ENCODE data around the gene EME1.

Gene EME1

DNA sequence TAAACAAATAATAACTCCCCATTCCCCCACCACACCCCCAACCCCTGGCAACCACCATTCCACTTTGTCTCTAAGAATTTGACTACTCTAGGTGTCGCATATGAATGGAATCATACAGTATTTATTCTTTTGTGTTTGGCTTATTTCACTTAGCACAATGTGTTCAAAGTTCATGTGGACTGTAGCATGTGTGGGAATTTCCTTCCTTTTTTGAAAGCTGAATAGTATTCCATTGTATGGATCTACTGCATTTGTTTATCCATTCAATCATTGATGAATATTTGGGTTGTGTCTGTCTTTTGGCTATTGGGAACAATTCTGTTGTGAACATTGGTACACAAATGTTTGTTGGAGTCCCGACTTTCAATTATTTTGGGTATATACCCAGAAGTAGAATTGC, 49.7 kb downstream of the EME1 start:
- Mint-ChIP-seq H3K4me3 (no peak overlapping the region), H3K36me3 (ENCODE audit: low read depth) (no peaks in the 10 kb centered on the region), H3K9me3 (peaks cover 12% of the 10 kb centered on the region), H3K4me1 (peaks cover 39% of the 10 kb centered on the region), H3K27me3 (ENCODE audit: low read depth) (no peaks in the 10 kb centered on the region), H3K27ac (no peak overlapping the region)
- TF ChIP-seq, protein P1, sequence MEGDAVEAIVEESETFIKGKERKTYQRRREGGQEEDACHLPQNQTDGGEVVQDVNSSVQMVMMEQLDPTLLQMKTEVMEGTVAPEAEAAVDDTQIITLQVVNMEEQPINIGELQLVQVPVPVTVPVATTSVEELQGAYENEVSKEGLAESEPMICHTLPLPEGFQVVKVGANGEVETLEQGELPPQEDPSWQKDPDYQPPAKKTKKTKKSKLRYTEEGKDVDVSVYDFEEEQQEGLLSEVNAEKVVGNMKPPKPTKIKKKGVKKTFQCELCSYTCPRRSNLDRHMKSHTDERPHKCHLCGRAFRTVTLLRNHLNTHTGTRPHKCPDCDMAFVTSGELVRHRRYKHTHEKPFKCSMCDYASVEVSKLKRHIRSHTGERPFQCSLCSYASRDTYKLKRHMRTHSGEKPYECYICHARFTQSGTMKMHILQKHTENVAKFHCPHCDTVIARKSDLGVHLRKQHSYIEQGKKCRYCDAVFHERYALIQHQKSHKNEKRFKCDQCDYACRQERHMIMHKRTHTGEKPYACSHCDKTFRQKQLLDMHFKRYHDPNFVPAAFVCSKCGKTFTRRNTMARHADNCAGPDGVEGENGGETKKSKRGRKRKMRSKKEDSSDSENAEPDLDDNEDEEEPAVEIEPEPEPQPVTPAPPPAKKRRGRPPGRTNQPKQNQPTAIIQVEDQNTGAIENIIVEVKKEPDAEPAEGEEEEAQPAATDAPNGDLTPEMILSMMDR (IDR thresholded peaks at IDR 0.05; ENCODE audit: unreplicated experiment in 3 of 3), result no peak

DNA sequence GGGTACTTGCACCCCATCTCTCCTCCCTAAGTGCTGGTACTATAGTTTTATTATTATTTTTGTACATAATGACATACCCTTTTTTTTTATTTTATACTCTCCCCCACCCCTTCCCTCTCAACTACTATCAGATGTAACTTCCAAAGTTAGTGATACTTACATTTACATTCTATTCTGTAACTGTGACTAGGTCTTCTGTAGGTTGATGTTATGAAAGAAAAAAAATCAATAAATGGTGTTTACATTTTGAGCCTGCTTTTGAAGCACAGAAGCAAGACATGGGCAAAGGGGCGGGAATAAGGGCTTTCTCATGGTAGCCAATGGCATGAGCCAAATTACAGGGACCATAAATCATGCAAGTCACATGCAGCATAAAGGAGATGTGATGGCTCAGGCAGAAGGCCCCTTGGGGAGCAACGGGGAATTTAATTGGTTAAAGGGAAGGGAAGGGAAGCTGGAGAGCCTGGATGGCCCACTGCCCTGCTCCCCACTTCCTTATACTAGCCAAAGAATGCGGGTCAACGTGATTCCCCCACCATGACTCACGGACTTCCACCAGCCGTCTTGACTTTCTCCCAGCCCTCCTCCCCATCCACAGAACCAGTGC, 50.6 kb downstream of the EME1 start:
- Mint-ChIP-seq H3K36me3 (ENCODE audit: low read depth) (no peaks in the 10 kb centered on the region), H3K27me3 (ENCODE audit: low read depth) (no peaks in the 10 kb centered on the region), H3K4me1 (peaks cover 42% of the 10 kb centered on the region), H3K9me3 (peaks cover 12% of the 10 kb centered on the region), H3K4me3 (peak overlapping the region; percentile 18 to 86 (median 81)), H3K27ac (peak overlapping the region; percentile 3 to 57 (median 40))
- TF ChIP-seq, protein P1 (IDR thresholded peaks at IDR 0.05; ENCODE audit: unreplicated experiment in 3 of 3), result no peak

DNA sequence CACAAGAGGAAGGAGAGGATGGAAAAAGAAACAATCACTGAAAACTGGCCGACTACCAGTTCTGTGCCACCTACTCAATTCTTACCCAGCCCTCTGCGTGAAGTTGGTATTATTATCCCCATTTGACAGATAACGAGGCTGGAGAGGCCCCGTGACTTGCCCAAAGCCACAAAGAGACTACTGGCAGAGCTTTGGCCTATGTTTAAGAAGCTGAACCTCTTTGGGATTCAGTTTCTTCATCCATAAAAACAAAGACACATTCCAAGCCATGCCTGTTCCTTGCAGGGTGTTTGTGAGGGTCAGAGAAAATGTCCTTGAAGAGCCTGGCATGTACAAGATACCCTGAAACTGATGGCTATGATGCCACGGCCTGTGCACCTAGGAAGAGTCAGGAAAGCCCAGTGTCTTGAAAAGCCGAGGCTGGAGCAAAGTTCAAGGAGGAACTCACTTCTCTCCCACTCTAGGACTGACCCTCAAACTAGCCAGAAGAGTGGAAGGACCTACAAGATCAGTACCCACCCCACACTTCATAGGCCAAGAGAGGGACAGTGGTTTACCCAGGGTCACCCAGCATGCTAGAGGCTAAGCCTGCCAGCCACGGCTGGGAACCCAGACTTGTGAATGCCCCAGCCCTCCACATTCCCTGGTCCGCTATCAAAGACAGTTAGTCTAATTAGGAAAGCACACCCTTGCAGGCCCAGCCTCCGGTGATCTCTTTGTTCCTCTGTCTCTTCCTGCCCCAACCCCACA, 51.4 kb downstream of the EME1 start:
- Mint-ChIP-seq H3K4me3 (peak overlapping the region; percentile 18 to 86 (median 81)), H3K4me1 (peaks cover 48% of the 10 kb centered on the region), H3K9me3 (peaks cover 7% of the 10 kb centered on the region), H3K27me3 (ENCODE audit: low read depth) (no peaks in the 10 kb centered on the region), H3K36me3 (ENCODE audit: low read depth) (no peaks in the 10 kb centered on the region), H3K27ac (peak overlapping the region; percentile 3 to 57 (median 40))
- TF ChIP-seq, protein P1 (IDR thresholded peaks at IDR 0.05; ENCODE audit: unreplicated experiment in 3 of 3), result no peak

DNA sequence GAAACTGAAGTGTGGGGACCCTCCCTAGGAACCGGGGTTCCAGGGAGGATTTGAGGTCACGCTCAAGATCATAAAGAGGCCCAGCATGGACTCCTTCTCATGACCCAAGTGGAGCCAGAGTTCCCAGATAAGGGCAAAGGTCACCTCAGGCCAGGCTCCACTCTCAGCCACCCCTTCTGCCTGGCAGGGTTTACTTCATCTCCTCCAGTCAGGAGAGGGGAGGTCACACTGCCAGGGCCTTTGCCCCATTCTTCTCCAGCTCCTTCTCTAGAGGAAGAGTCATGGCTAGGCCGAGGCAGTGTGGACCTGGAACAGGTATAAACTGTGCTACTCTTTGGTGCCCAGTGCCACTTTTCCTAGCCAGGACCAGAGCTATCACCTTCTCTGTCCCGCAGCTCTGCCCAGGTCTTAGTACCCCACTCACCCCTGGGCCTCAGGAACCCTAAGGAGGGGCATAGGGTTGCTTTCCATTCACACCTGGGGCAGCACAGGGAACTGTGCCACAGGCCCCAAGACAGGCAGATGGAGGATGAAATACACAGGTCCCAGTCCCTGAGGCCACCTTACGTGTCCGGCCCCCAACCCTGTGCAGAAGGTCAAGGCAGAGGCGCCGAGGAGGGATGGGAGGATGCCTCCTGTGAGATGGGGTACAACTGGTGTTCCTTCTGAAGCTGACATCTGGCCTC, 52.1 kb downstream of the EME1 start:
- TF ChIP-seq, protein P1 (IDR thresholded peaks at IDR 0.05; ENCODE audit: unreplicated experiment in 3 of 3), result no peak
- peaks cover 7% of the 10 kb centered on the region for H3K9me3 Mint-ChIP-seq
- peaks cover 4% of the 10 kb centered on the region for H3K27me3 Mint-ChIP-seq (ENCODE audit: low read depth)
- H3K36me3 Mint-ChIP-seq (ENCODE audit: low read depth), result no peaks in the 10 kb centered on the region
- peaks cover 49% of the 10 kb centered on the region for H3K4me1 Mint-ChIP-seq
- H3K4me3 Mint-ChIP-seq, result peak overlapping the region; percentile 85 to 91 (median 86)
- peak overlapping the region; percentile 59 to 86 (median 69) for H3K27ac Mint-ChIP-seq

DNA sequence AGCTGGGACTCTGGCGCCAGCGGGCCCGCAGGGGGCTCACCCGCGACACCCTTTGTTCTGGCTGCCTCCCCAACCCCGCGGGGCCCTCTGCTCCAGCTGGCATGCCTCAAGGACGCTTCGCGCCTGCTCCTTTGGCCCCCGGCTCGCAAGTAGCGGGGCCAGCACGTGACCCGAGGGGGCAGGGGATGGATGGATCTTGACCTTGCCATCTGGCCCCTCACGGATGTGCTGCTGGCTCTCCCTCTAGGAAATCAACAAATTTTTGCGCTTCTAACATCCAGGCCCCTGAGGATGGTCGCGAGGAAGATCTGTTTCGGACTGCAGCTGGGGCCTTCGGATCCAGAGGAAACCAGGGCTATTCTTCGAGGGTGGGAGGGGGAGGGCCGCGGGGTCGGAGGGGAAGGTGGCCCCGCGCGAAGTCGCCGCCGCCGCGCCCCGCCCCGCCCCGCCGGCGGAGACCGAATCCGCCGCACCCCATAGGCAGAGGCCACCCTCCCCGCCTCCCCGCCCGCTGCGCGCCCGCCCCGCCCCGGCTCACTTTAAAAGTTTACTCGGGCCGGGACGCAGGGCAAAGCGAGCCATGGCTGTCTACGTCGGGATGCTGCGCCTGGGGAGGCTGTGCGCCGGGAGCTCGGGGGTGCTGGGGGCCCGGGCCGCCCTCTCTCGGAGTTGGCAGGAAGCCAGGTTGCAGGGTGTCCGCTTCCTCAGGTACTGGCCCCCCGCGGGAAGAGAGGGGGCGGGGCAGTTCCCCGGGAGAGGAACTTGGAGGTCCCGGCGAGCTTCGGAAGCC, 52.8 kb downstream of the EME1 start, which contains the start of gene ACSF2:
ACSF2 (plus strand) TSS at position 537 of the 790 bp plus-strand sequence; CDS start at position 581, 44 bp downstream.
- H3K27ac Mint-ChIP-seq, result peak within 1 kb of the TSS; percentile 85 to 97 (median 91)
- TF ChIP-seq, protein P1 (IDR thresholded peaks at IDR 0.05; ENCODE audit: unreplicated experiment in 3 of 3), result no peak
- no peaks in the 10 kb centered on the region for H3K36me3 Mint-ChIP-seq (ENCODE audit: low read depth)
- H3K4me3 Mint-ChIP-seq, result peak within 1 kb of the TSS; percentile 85 to 93 (median 92)
- H3K9me3 Mint-ChIP-seq, result peaks cover 2% of the 10 kb centered on the region
- peaks cover 4% of the 10 kb centered on the region for H3K27me3 Mint-ChIP-seq (ENCODE audit: low read depth)
- H3K4me1 Mint-ChIP-seq, result peaks cover 54% of the 10 kb centered on the region

Data from nephron (organoid).